Measurements from ENCODE around the gene RFX3. TPM values are rescaled to one million over a fixed set of nuclear protein-coding genes. Genes with fewer than 3 reads are reported as not detected.

The RFX3 gene
- total RNA-seq, 1 experiment from 2014 or later: 9.9 TPM

GRCh38 chr9:3285365-3286161 lies 240.2 kb downstream of the RFX3 start:
- H3K18ac ChIP-seq (ENCODE audit: insufficient read length, low read depth, low read length): no peak overlapping the region
- H3K79me1 ChIP-seq (ENCODE audit: insufficient read depth, low read depth, low read length, poor library complexity, severe bottlenecking): no peaks in the 10 kb centered on the region
- H2AFZ ChIP-seq (ENCODE audit: low read length): no peak overlapping the region
- no peaks in the 10 kb centered on the region; the same call in 1 of the 2 replicates for H3K4me1 ChIP-seq (ENCODE audit: insufficient read depth, low read length)
- no CpG with 5 or more reads among the region's 1 CpG for WGBS (ENCODE audit: extremely low coverage, insufficient read length, low lambda C conversion rate)
- H3K14ac ChIP-seq (ENCODE audit: insufficient read depth, low read length): no peak overlapping the region
- no peak overlapping the region for H2BK20ac ChIP-seq (ENCODE audit: low read depth, low read length, poor library complexity, severe bottlenecking)
- no peak overlapping the region for H4K5ac ChIP-seq (ENCODE audit: insufficient read length, low read depth, low read length)
- H2BK15ac ChIP-seq (ENCODE audit: low read depth, low read length): no peak overlapping the region
- no peak overlapping the region for H3K23ac ChIP-seq (ENCODE audit: insufficient read length, low read depth, low read length)
- no peak for TF ChIP-seq CTCF (conservative IDR thresholded peaks at IDR 0.05)
- no peaks in the 10 kb centered on the region; the same call in 1 of the 2 replicates for H3K27me3 Mint-ChIP-seq (ENCODE audit: low read depth)
- no peak overlapping the region for H2BK5ac ChIP-seq (ENCODE audit: insufficient read length, low read length)
- H2AK5ac ChIP-seq (ENCODE audit: insufficient read length, low read length): no peak overlapping the region
- no peaks in the 10 kb centered on the region for H3K79me2 ChIP-seq (ENCODE audit: insufficient read depth, low read length)
- no peaks in the 10 kb centered on the region for H3K23me2 ChIP-seq (ENCODE audit: insufficient read length, low read depth, low read length, poor library complexity, severe bottlenecking)
- H3K27ac Mint-ChIP-seq: no peak overlapping the region
- H3K36me3 Mint-ChIP-seq (ENCODE audit: insufficient read depth in 1 of 3, low read depth in 3 of 3): peaks cover 7 to 9% (median 8%) of the 10 kb centered on the region in 3 experiments; a peak in 5 of 7 replicates
- H4K8ac ChIP-seq (replicated peaks; ENCODE audit: insufficient read length, low read depth, low read length): no peak overlapping the region
- H3K4me2 ChIP-seq (ENCODE audit: insufficient read depth, insufficient read length, low read length): no peak overlapping the region
- no peaks in the 10 kb centered on the region for H3K27me3 ChIP-seq (ENCODE audit: insufficient read depth, low read length)
- no peak overlapping the region for H3T11ph ChIP-seq (ENCODE audit: low read length)
- peaks cover 15 to 16% of the 10 kb centered on the region in 2 experiments for H3K4me1 Mint-ChIP-seq
- H2BK12ac ChIP-seq (ENCODE audit: insufficient read length, low read depth, low read length): no peak overlapping the region
- no peak overlapping the region for H3K56ac ChIP-seq (ENCODE audit: insufficient read length, low read depth, low read length)
- no peak overlapping the region for H3K9ac ChIP-seq (ENCODE audit: extremely low read depth, insufficient read length, low read length)
- no peaks in the 10 kb centered on the region for H3K9me3 Mint-ChIP-seq
- no peak overlapping the region for H4K91ac ChIP-seq (ENCODE audit: insufficient read length, low read depth, low read length)
- H3K27ac ChIP-seq (ENCODE audit: insufficient read length, low read depth, low read length): no peak overlapping the region
- DNase-seq: no peak
- no peaks in the 10 kb centered on the region for H4K20me1 ChIP-seq (ENCODE audit: control insufficient read depth, insufficient read depth, insufficient read length)
- no peak overlapping the region for H3K4me3 Mint-ChIP-seq
- H3K4ac ChIP-seq (ENCODE audit: low read depth, low read length): no peak overlapping the region
- H3K9me3 ChIP-seq (ENCODE audit: control insufficient read depth, low read depth, low read length): no peaks in the 10 kb centered on the region
- no peak overlapping the region for H2BK120ac ChIP-seq (ENCODE audit: low read depth, low read length, poor library complexity, severe bottlenecking)

Data from H9 (cell line).